PC-3 (cell line): Measurements from ENCODE around the gene XPNPEP1.

Experiments used
- CTCF ChIP-seq: fragments of 300-600 bp; sonication (generic); conservative IDR thresholded peaks from 2 replicates; pipeline ENCODE4 v1.5.1; 2017; ENCODE audit warnings: antibody characterized with exemption, low read depth, mild to moderate bottlenecking, low read length
- EZH2phosphoT487 ChIP-seq: fragments of 300-600 bp; sonication (generic); IDR thresholded peaks from 2 replicates; pipeline ENCODE4 v1.6.1; 2018; ENCODE audit warnings: mild to moderate bottlenecking, antibody characterized with exemption, low read length, borderline replicate concordance

GRCh38 chr10:109947111-109947920, 24.0 kb upstream of the XPNPEP1 start:
- no peak for TF ChIP-seq CTCF
- no peak for TF ChIP-seq EZH2phosphoT487
